Prostate gland (tissue), 2 donors: ENCODE results near the gene C10orf105. TPM values are rescaled to one million over a fixed set of nuclear protein-coding genes. Genes with fewer than 3 reads are reported as not detected.

ENCODE experiments used
- DNase-seq: peaks from one replicate; pipeline ENCODE4 v3.0.0-alpha.2; 2019; ENCODE audit warnings: low spot score
- H3K27ac ChIP-seq, 2 donors: fragments of 200-600 bp; sonication (generic); 2 replicates each; pipeline ENCODE4 v1.5.1; 2017 to 2019
- H3K27me3 ChIP-seq: fragments of 200-600 bp; sonication (generic); replicated peaks from 2 replicates; pipeline ENCODE4 v1.5.1; 2019; ENCODE audit not compliant: insufficient read depth
- H3K36me3 ChIP-seq, 2 donors: fragments of 200-600 bp; sonication (generic); 1 replicate in 1 of 2; 2 replicates in 1 of 2; pipeline versions ENCODE4 v1.5.1 to v1.8.1; 2017 to 2019
- H3K4me1 ChIP-seq: fragments of 200-600 bp; sonication (generic); replicated peaks from 2 replicates; pipeline ENCODE4 v1.5.1; 2019
- H3K4me3 ChIP-seq, 2 donors: fragments of 200-600 bp; sonication (generic); 2 replicates each; pipeline ENCODE4 v1.5.1; 2017 to 2019
- H3K9me3 ChIP-seq: fragments of 200-600 bp; sonication (generic); 2 replicates; pipeline ENCODE4 v1.5.1; 2017
- CTCF ChIP-seq, 4 experiments: fragments of 200-600 bp in 2 of 4; fragments of 450-650 bp in 2 of 4; sonication (generic) in 2 of 4; IDR thresholded peaks; 1 replicate in 3 of 4; 2 replicates in 1 of 4; pipeline ENCODE4 v1.5.1; 2016 to 2019; ENCODE audit warnings: antibody characterized with exemption in 4 of 4, mild to moderate bottlenecking in 2 of 4, moderate library complexity in 2 of 4
- POLR2A ChIP-seq: fragments of 450-650 bp; IDR thresholded peaks from one replicate; pipeline ENCODE4 v1.6.1; 2016; ENCODE audit warnings: antibody characterized with exemption, mild to moderate bottlenecking
- POLR2AphosphoS5 ChIP-seq: sonication (generic); formaldehyde crosslinking; IDR thresholded peaks from one replicate; pipeline ENCODE4 v1.6.1; 2017; ENCODE audit warnings: antibody characterized with exemption
- WGBS: methylation state at CpG from one replicate; pipeline ENCODE4 v1.1.5; 2018; 5-methylcytosine and 5-hydroxymethylcytosine counted together
- intact Hi-C: fragments of 100-400 bp; cut with DNase I; formaldehyde crosslinking; loops from one replicate; pipeline ENCODE4 v1.14.2; 2022
- total RNA-seq, 2 donors: library from RNA; depleted of rRNA; stranded (reverse); fragments of >200 nt; gene quantifications; one replicate each; pipeline ENCODE4 v1.1.0, GENCODE V29; 2016

The C10orf105 gene
- total RNA-seq, 2 donors from 2014 or later = 0.11 TPM; not detected in 1

DNA sequence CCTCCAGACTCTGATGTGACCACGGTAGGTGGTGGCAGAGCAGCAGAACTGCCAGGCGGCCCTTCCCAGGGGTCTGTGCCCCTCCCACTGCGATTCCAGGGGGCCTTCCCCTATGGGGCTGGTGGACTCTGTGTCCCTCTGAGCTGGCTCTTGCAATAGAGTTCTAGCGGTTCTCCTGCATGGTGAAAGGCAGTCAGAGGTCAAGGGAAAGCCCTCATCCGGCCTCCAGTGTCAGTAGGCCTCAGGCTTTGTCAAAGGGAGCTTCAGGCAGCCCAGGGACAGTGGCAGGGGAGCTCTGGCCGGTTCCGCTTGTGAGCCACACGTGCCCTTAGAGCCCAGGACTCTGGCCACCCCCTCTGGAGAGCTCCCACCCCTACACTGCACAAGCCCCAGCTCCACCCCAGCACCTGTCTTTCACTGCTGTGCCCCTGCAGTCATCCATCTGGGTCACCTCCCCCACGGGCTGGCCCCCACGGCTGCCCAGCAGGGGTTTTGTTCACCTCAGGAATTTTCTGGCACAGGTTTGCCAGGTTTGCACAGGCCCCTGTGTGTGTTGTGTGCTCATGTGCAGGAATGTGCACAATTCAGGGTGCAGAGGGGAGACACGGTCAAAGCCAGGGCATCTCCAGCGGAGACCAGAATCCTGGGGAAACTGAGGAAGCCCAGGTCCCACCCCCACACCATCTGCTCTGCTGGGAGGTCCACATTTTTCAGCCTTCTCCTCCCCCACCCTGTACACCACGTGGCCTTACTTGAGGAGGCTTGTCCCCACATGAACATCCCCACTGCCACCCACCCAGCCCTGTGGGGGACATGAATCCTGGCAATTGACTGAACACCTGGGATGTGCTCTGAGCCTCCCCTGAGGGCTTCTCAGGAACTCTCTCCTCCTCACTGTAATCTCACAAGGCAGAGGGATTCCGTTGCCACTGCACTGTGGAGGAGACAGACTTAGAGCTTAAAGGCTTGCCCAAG, 23.8 kb downstream of the C10orf105 start:
- intact Hi-C loops = no loop called here
- no peaks in the 10 kb centered on the region for H3K4me1 ChIP-seq
- 81% methylated on average over 14 of the region's 14 CpGs for WGBS

DNA sequence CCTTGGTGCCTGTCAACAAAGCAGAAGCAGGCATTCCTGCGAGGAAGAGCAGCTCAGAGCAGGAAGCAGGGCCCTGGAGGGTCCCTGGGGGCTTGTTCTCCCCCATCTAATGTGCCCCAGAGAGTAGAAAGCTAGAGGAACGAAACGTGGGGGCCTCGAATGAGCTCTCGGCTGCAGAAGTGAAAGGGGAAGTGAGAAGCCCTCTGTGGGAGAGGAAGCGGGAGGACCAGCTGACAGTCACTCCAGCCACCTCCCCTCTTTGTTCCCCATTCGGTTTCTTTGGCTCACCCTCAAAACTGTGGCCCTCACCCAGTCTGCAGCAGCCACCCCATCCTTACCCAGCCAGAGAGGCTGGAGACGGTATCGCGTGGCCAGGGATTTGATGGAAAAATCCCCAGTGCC, 25.0 kb downstream of the C10orf105 start:
- Histone ChIP-seq H3K27me3 (no peaks in the 10 kb centered on the region), H3K36me3 (no peaks in the 10 kb centered on the region), H3K9me3 (no peaks in the 10 kb centered on the region), H3K4me3 (no peak overlapping the region), H3K27ac (no peak overlapping the region), H3K4me1 (no peaks in the 10 kb centered on the region)
- intact Hi-C loops = no loop called here
- TF ChIP-seq POLR2A (no peak), CTCF (IDR thresholded peaks at IDR 0.05) (no peak), POLR2AphosphoS5 (no peak)
- WGBS = 76% methylated on average over 10 of the region's 10 CpGs
- DNase-seq = no peak

More for the DNA sequence above, 23.8 kb downstream of the C10orf105 start:
- TF ChIP-seq POLR2AphosphoS5 (no peak), POLR2A (no peak), CTCF (IDR thresholded peaks at IDR 0.05) (no peak)
- H3K9me3 ChIP-seq = no peaks in the 10 kb centered on the region
- H3K36me3 ChIP-seq = no peaks in the 10 kb centered on the region
- H3K27ac ChIP-seq = no peak overlapping the region
- DNase-seq = no peak
- H3K4me3 ChIP-seq = no peak overlapping the region
- H3K27me3 ChIP-seq = no peaks in the 10 kb centered on the region

DNA sequence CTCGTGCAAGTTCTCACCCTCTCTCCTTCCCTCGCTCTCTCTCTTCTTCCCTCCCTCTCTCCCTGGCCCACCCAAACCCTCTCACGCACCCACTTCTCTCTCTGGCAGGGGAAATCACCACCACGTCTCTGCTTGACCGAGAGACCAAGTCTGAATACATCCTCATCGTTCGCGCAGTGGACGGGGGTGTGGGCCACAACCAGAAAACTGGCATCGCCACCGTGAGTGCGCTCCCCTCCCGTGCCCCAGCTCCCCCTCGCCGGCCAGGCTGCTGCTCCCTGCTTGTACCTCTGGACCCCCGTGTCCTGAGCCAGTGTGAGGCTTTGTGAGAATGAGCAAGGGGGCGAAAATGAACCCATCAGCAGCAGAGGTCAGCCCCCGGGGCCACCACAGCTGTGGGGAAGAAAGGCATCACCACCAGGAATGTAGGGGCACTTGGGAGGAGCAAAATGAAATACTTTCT, 25.5 kb downstream of the C10orf105 start:
- H3K4me3 ChIP-seq = no peak overlapping the region
- H3K27me3 ChIP-seq = no peaks in the 10 kb centered on the region
- no peaks in the 10 kb centered on the region for H3K4me1 ChIP-seq
- peak overlapping the region in 1 of 2 donors; percentile 6 for H3K27ac ChIP-seq
- WGBS = 75% methylated on average over 18 of the region's 18 CpGs
- TF ChIP-seq POLR2A (no peak), CTCF (IDR thresholded peaks at IDR 0.05) (no peak), POLR2AphosphoS5 (no peak)
- intact Hi-C loops = no loop called here
- no peaks in the 10 kb centered on the region for H3K36me3 ChIP-seq
- no peak for DNase-seq
- no peaks in the 10 kb centered on the region for H3K9me3 ChIP-seq

- H3K36me3 ChIP-seq = no peaks in the 10 kb centered on the region
- no peaks in the 10 kb centered on the region for H3K9me3 ChIP-seq
- 40% methylated on average over 5 of the region's 5 CpGs for WGBS
- no peaks in the 10 kb centered on the region for H3K27me3 ChIP-seq
- no peak overlapping the region for H3K27ac ChIP-seq
- H3K4me1 ChIP-seq = no peaks in the 10 kb centered on the region
- intact Hi-C loops = no loop called here
- DNase-seq = no peak
- H3K4me3 ChIP-seq = no peak overlapping the region
- no peak for TF ChIP-seq POLR2A
- no peak for TF ChIP-seq CTCF (IDR thresholded peaks at IDR 0.05)
- no peak for TF ChIP-seq POLR2AphosphoS5
Measured at GRCh38 chr10:71693377-71693776, 26.2 kb downstream of the C10orf105 start.
